Placental epithelial cell (primary cell): ENCODE results near the gene OGFOD2. TPM values are rescaled to one million over a fixed set of nuclear protein-coding genes. Genes with fewer than 3 reads are reported as not detected.

Experiments used
- small RNA-seq: library from RNA; depleted of rRNA; stranded (forward); fragments of <200 nt; gene quantifications from one replicate; pipeline ENCODE3, GENCODE V24; 2012
- total RNA-seq: library from RNA; depleted of rRNA; stranded (reverse); fragments of >200 nt; gene quantifications from 2 replicates; pipeline ENCODE4 v1.2.3, GENCODE V29; 2012

Gene OGFOD2
- total RNA-seq = 7.9 and 9.7 TPM in 2 replicates

GRCh38 chr12:122974892-122975789 lies at the start of gene OGFOD2:
TSS of gene OGFOD2 (plus strand) at chr12:122975244. CDS start at chr12:122975252, 8 bp downstream.

GRCh38 chr12:122965851-122966742 lies 8.9 kb upstream of the OGFOD2 start, which contains the start of gene ABCB9:
TSS of gene ABCB9 (minus strand) at chr12:122966463. CDS start at chr12:122960235, 6,228 bp downstream.

GRCh38 chr12:122980183-122981035 lies 5.4 kb downstream of the OGFOD2 start, which contains the start of gene ARL6IP4:
TSS of gene ARL6IP4 (plus strand) at chr12:122980681. CDS start at chr12:122981140, 459 bp downstream.

Small RNA genes lying within 50 kb of the gene (small RNA-seq; reads per million reads assigned to genes)
- not detected for gene ARL6IP4
- gene MIR4304 = not detected

Other genes starting within 250 kb of the OGFOD2 start
- under 0.01 and 0.11 TPM in 2 replicates for gene HCAR1, start 244.4 kb upstream of the OGFOD2 start, total RNA-seq
- 26.3 and 47.2 TPM in 2 replicates for gene DENR, start 222.4 kb upstream of the OGFOD2 start, total RNA-seq
- 0.39 and 2.8 TPM in 2 replicates for gene CCDC62, start 200.7 kb upstream of the OGFOD2 start, total RNA-seq
- gene HIP1R, start 139.8 kb upstream of the OGFOD2 start, total RNA-seq = 34.2 and 153 TPM in 2 replicates
- 35.7 and 42.5 TPM in 2 replicates for gene VPS37B, start 79.1 kb upstream of the OGFOD2 start, total RNA-seq
- 14.1 and 24.3 TPM in 2 replicates for gene ABCB9, start 8.8 kb upstream of the OGFOD2 start, total RNA-seq
- 131 and 172 TPM in 2 replicates for gene ARL6IP4, start 5.4 kb downstream of the OGFOD2 start, total RNA-seq
- gene PITPNM2, start 175.8 kb downstream of the OGFOD2 start, total RNA-seq = 11.7 and 18.8 TPM in 2 replicates